Neural progenitor cell (in vitro differentiated cells): ENCODE data around the gene ATXN10. TPM values are rescaled to one million over a fixed set of nuclear protein-coding genes. Genes with fewer than 3 reads are reported as not detected.

Experiments used
- DNase-seq: peaks from one replicate; pipeline ENCODE4 v3.0.0-alpha.2; 2016; ENCODE audit warnings: low spot score
- H2AFZ ChIP-seq: fragments of 200-600 bp; sonication (generic); replicated peaks from 2 replicates; pipeline ENCODE4 v1.6.1; 2016; ENCODE audit warnings: antibody characterized with exemption
- H3F3A ChIP-seq: fragments of 200-600 bp; sonication (generic); 2 replicates; pipeline ENCODE4 v1.6.1; 2016; ENCODE audit warnings: antibody characterized with exemption, low read depth
- H3K27ac ChIP-seq: fragments of 200-600 bp; sonication (generic); 2 replicates; pipeline ENCODE4 v1.5.1; 2016; ENCODE audit warnings: mild to moderate bottlenecking
- H3K27me3 ChIP-seq: fragments of 200-600 bp; sonication (generic); 2 replicates; pipeline ENCODE4 v1.6.1; 2016; ENCODE audit warnings: mild to moderate bottlenecking, moderate library complexity
- H3K36me3 ChIP-seq: fragments of 200-600 bp; sonication (generic); 2 replicates; pipeline ENCODE4 v1.5.1; 2016
- H3K4me1 ChIP-seq: fragments of 200-600 bp; sonication (generic); 2 replicates; pipeline ENCODE4 v1.6.1; 2016; ENCODE audit warnings: mixed run types
- H3K4me2 ChIP-seq: fragments of 200-600 bp; sonication (generic); 2 replicates; pipeline ENCODE4 v1.6.1; 2016
- H3K4me3 ChIP-seq: fragments of 200-600 bp; sonication (generic); 2 replicates; pipeline ENCODE4 v1.5.1; 2016
- H3K79me2 ChIP-seq: fragments of 200-600 bp; sonication (generic); 2 replicates; pipeline ENCODE4 v1.6.1; 2016; ENCODE audit warnings: low read depth
- H3K9ac ChIP-seq: fragments of 200-600 bp; sonication (generic); 2 replicates; pipeline ENCODE4 v1.6.1; 2016
- H3K9me3 ChIP-seq: fragments of 200-600 bp; sonication (generic); 2 replicates; pipeline ENCODE4 v1.5.1; 2016; ENCODE audit warnings: low read depth
- H4K20me1 ChIP-seq: fragments of 200-600 bp; sonication (generic); 2 replicates; pipeline ENCODE4 v1.6.1; 2016; ENCODE audit warnings: low read depth
- H3K27ac Mint-ChIP-seq: 3 replicates; pipeline ENCODE4 v1.8.0; 2021; ENCODE audit warnings: mixed read lengths
- H3K27me3 Mint-ChIP-seq: 2 replicates; pipeline ENCODE4 v1.8.0; 2022; ENCODE audit warnings: low read depth, mild to moderate bottlenecking, inconsistent platforms, moderate library complexity, mixed read lengths; ENCODE audit not compliant: insufficient read depth
- H3K36me3 Mint-ChIP-seq: 3 replicates; pipeline ENCODE4 v1.8.0; 2021; ENCODE audit warnings: mixed read lengths
- H3K4me1 Mint-ChIP-seq: 3 replicates; pipeline ENCODE4 v1.8.0; 2021; ENCODE audit warnings: mixed read lengths
- H3K4me3 Mint-ChIP-seq: 3 replicates; pipeline ENCODE4 v1.8.0; 2021; ENCODE audit warnings: mild to moderate bottlenecking, moderate library complexity, mixed read lengths
- H3K9me3 Mint-ChIP-seq: 3 replicates; pipeline ENCODE4 v1.8.0; 2020; ENCODE audit warnings: mixed read lengths
- CTCF ChIP-seq: fragments of 200-600 bp; sonication (generic); IDR thresholded peaks from 2 replicates; pipeline ENCODE4 v1.5.1; 2017; ENCODE audit warnings: antibody characterized with exemption, mild to moderate bottlenecking
- EZH2 ChIP-seq: fragments of 200-600 bp; sonication (generic); IDR thresholded peaks from 2 replicates; pipeline ENCODE4 v1.6.1; 2017; ENCODE audit warnings: antibody characterized with exemption, mild to moderate bottlenecking, moderate library complexity
- EZH2phosphoT487 ChIP-seq: fragments of 200-600 bp; sonication (generic); IDR thresholded peaks from 2 replicates; pipeline ENCODE4 v1.6.1; 2017; ENCODE audit warnings: antibody characterized with exemption
- total RNA-seq: library from RNA; depleted of rRNA; stranded (reverse); fragments of >200 nt; gene quantifications from 2 replicates; pipeline ENCODE4 v1.2.3, GENCODE V29; 2015; ENCODE audit warnings: low replicate concordance

Gene ATXN10
- total RNA-seq, 1 donor from 2014 or later, result 168 TPM

GRCh38 chr22:45832180-45832579 is 160.5 kb downstream of the ATXN10 start:
- Histone ChIP-seq H2AFZ (no peak overlapping the region), H3K9me3 (no peaks in the 10 kb centered on the region), H3K4me3 (no peak overlapping the region), H3F3A (no peaks in the 10 kb centered on the region), H3K27ac (no peak overlapping the region), H3K27me3 (no peaks in the 10 kb centered on the region), H3K4me1 (peaks cover 6% of the 10 kb centered on the region), H4K20me1 (peaks cover 3% of the 10 kb centered on the region), H3K9ac (no peak overlapping the region), H3K36me3 (no peaks in the 10 kb centered on the region), H3K4me2 (no peak overlapping the region), H3K79me2 (no peaks in the 10 kb centered on the region)
- DNase-seq, result no peak
- Mint-ChIP-seq H3K9me3 (peaks cover 15% of the 10 kb centered on the region), H3K4me1 (peaks cover 31% of the 10 kb centered on the region), H3K27me3 (no peaks in the 10 kb centered on the region), H3K27ac (no peak overlapping the region), H3K36me3 (peaks cover 28% of the 10 kb centered on the region), H3K4me3 (no peak overlapping the region)
- TF ChIP-seq EZH2 (no peak), CTCF (peak; percentile 38), EZH2phosphoT487 (no peak)

- TF ChIP-seq EZH2 (no peak), EZH2phosphoT487 (no peak)
- Mint-ChIP-seq H3K4me1 (peaks cover 40% of the 10 kb centered on the region), H3K27me3 (peaks cover 2% of the 10 kb centered on the region), H3K27ac (peak overlapping the region; percentile 54), H3K9me3 (peaks cover 12% of the 10 kb centered on the region), H3K36me3 (peaks cover 26% of the 10 kb centered on the region), H3K4me3 (no peak overlapping the region)
- H3K79me2 ChIP-seq, result no peaks in the 10 kb centered on the region
- H3K36me3 ChIP-seq, result no peaks in the 10 kb centered on the region
- DNase-seq, result no peak
- H3F3A ChIP-seq, result no peaks in the 10 kb centered on the region
- H3K9me3 ChIP-seq, result no peaks in the 10 kb centered on the region
- no peak overlapping the region for H3K4me2 ChIP-seq
- no peaks in the 10 kb centered on the region for H3K27me3 ChIP-seq
- no peak overlapping the region for H2AFZ ChIP-seq
- no peak overlapping the region for H3K9ac ChIP-seq
- no peak overlapping the region for H3K4me3 ChIP-seq
- H3K27ac ChIP-seq, result no peak overlapping the region
- H4K20me1 ChIP-seq, result peaks cover 6% of the 10 kb centered on the region
- H3K4me1 ChIP-seq, result peaks cover 11% of the 10 kb centered on the region
Observed at GRCh38 chr22:45832959-45833580, 161.4 kb downstream of the ATXN10 start.

GRCh38 chr22:45833613-45834012 is 162.0 kb downstream of the ATXN10 start:
- Histone ChIP-seq H2AFZ (no peak overlapping the region), H3K27ac (no peak overlapping the region), H4K20me1 (peaks cover 11% of the 10 kb centered on the region), H3K4me2 (no peak overlapping the region), H3K4me1 (peaks cover 16% of the 10 kb centered on the region), H3K79me2 (no peaks in the 10 kb centered on the region), H3K27me3 (no peaks in the 10 kb centered on the region), H3K4me3 (no peak overlapping the region), H3K9me3 (no peaks in the 10 kb centered on the region), H3K36me3 (no peaks in the 10 kb centered on the region), H3K9ac (no peak overlapping the region), H3F3A (no peaks in the 10 kb centered on the region)
- peaks cover 26% of the 10 kb centered on the region for H3K36me3 Mint-ChIP-seq
- no peak overlapping the region for H3K4me3 Mint-ChIP-seq
- no peak for DNase-seq
- peaks cover 11% of the 10 kb centered on the region for H3K9me3 Mint-ChIP-seq
- no peak for TF ChIP-seq CTCF
- no peak for TF ChIP-seq EZH2phosphoT487
- no peak for TF ChIP-seq EZH2
- H3K27ac Mint-ChIP-seq, result peak overlapping the region; percentile 48
- H3K4me1 Mint-ChIP-seq, result peaks cover 45% of the 10 kb centered on the region
- peaks cover 2% of the 10 kb centered on the region for H3K27me3 Mint-ChIP-seq

GRCh38 chr22:45834241-45834640 is 162.6 kb downstream of the ATXN10 start:
- peaks cover 19% of the 10 kb centered on the region for H3K36me3 Mint-ChIP-seq
- H4K20me1 ChIP-seq, result peaks cover 11% of the 10 kb centered on the region

More at GRCh38 chr22:45834241-45834640, 162.6 kb downstream of the ATXN10 start:
- Histone ChIP-seq H2AFZ (no peak overlapping the region), H3K4me3 (no peak overlapping the region), H3K4me2 (no peak overlapping the region), H3K36me3 (no peaks in the 10 kb centered on the region), H3F3A (no peaks in the 10 kb centered on the region), H3K27ac (no peak overlapping the region), H3K79me2 (no peaks in the 10 kb centered on the region), H3K9ac (no peak overlapping the region), H3K9me3 (no peaks in the 10 kb centered on the region), H3K4me1 (peaks cover 20% of the 10 kb centered on the region), H3K27me3 (no peaks in the 10 kb centered on the region)
- peaks cover 2% of the 10 kb centered on the region for H3K27me3 Mint-ChIP-seq
- H3K27ac Mint-ChIP-seq, result peak overlapping the region; percentile 12
- peaks cover 51% of the 10 kb centered on the region for H3K4me1 Mint-ChIP-seq
- DNase-seq, result no peak
- no peak overlapping the region for H3K4me3 Mint-ChIP-seq
- peaks cover 5% of the 10 kb centered on the region for H3K9me3 Mint-ChIP-seq
- no peak for TF ChIP-seq EZH2
